Esophagus squamous epithelium (tissue), 5 donors: ENCODE results near the gene PTGES3. TPM values are rescaled to one million over a fixed set of nuclear protein-coding genes. Genes with fewer than 3 reads are reported as not detected.

ENCODE experiments used
- DNase-seq: peaks from one replicate; lab custom pipeline; 2025; lab: John Stamatoyannopoulos, UW
- H3K27ac ChIP-seq, 4 donors: fragments of 200-600 bp; sonication (generic); one replicate each; pipeline ENCODE4 v1.5.1; 2016 to 2019; ENCODE audit warnings: mild to moderate bottlenecking in 1 of 4
- H3K27me3 ChIP-seq, 4 donors: fragments of 200-600 bp; sonication (generic); 1 replicate in 3 of 4; 2 replicates in 1 of 4; pipeline versions ENCODE4 v1.5.1 to v1.6.0; 2017 to 2021; ENCODE audit warnings: antibody characterized with exemption in 1 of 4
- H3K36me3 ChIP-seq, 3 donors: fragments of 200-600 bp; sonication (generic); one replicate each; pipeline ENCODE4 v1.5.1; 2016 to 2019
- H3K4me1 ChIP-seq, 3 donors: fragments of 200-600 bp; sonication (generic); one replicate each; pipeline ENCODE4 v1.5.1; 2017 to 2019
- H3K4me3 ChIP-seq, 4 donors: fragments of 200-600 bp; sonication (generic); 1 replicate in 3 of 4; 2 replicates in 1 of 4; pipeline ENCODE4 v1.5.1; 2016 to 2019; ENCODE audit warnings: mild to moderate bottlenecking in 2 of 4, moderate library complexity in 1 of 4
- H3K9me3 ChIP-seq, 3 donors: fragments of 200-600 bp; sonication (generic); one replicate each; pipeline ENCODE4 v1.5.1; 2016 to 2019
- CTCF ChIP-seq, 6 experiments: fragments of 450-650 bp in 4 of 6; fragments of 200-600 bp in 2 of 6; sonication (generic) in 2 of 6; IDR thresholded peaks; one replicate each; pipeline ENCODE4 v1.5.1; 2016 to 2019; ENCODE audit warnings: antibody characterized with exemption in 6 of 6, mild to moderate bottlenecking in 4 of 6, moderate library complexity in 4 of 6
- POLR2A ChIP-seq, 4 donors: fragments of 450-650 bp; IDR thresholded peaks; one replicate each; pipeline ENCODE4 v1.6.1; 2017; ENCODE audit warnings: antibody characterized with exemption in 4 of 4, mild to moderate bottlenecking in 4 of 4, moderate library complexity in 3 of 4
- WGBS, 2 donors: methylation state at CpG; one replicate each; pipeline ENCODE4 v1.1.5; 2018; 5-methylcytosine and 5-hydroxymethylcytosine counted together
- intact Hi-C: fragments of 100-400 bp; cut with DNase I; formaldehyde crosslinking; loops from one replicate; pipeline ENCODE4 v1.15.0; 2022
- total RNA-seq, 4 donors: library from RNA; depleted of rRNA; stranded (reverse); fragments of >200 nt; gene quantifications; one replicate each; pipeline ENCODE4 v1.1.0, GENCODE V29; 2016
- donor health status: DM: yes; HTN: yes; CAD: no.

The PTGES3 gene
- total RNA-seq, 4 donors from 2014 or later, result 61.9 to 157 (median 100) TPM

GRCh38 chr12:56632701-56633467 is 55.2 kb downstream of the PTGES3 start:
- peaks cover 48 to 90% (median 56%) of the 10 kb centered on the region in 3 donors for H3K4me1 ChIP-seq
- peaks cover 0 to 6% (median 5%) of the 10 kb centered on the region in 3 donors for H3K36me3 ChIP-seq
- peak overlapping the region; percentile 97 to 99 (median 98) for H3K27ac ChIP-seq
- H3K9me3 ChIP-seq, result no peaks in the 10 kb centered on the region
- TF ChIP-seq POLR2A (IDR thresholded peaks at IDR 0.05) (no peak), CTCF (IDR thresholded peaks at IDR 0.05) (no peak)
- intact Hi-C loops, result no loop called here
- no peak for DNase-seq
- H3K4me3 ChIP-seq, result peak overlapping the region in 3 of 4 donors; percentile 27 to 95 (median 86)
- 38 to 40% methylated on average over 1 to 3 of the region's 4 CpGs for WGBS, 2 donors
- no peaks in the 10 kb centered on the region for H3K27me3 ChIP-seq

GRCh38 chr12:56631790-56632700 is 56.0 kb downstream of the PTGES3 start:
- H3K9me3 ChIP-seq, result no peaks in the 10 kb centered on the region
- peaks cover 0 to 9% (median 2%) of the 10 kb centered on the region in 3 donors for H3K36me3 ChIP-seq
- DNase-seq, result no peak
- intact Hi-C loops, result no loop called here
- TF ChIP-seq POLR2A (IDR thresholded peaks at IDR 0.05) (peak in 1 of 4 donors; percentile 26), CTCF (IDR thresholded peaks at IDR 0.05) (no peak)
- WGBS, 2 donors, result 5 to 7% methylated on average over 6 to 10 of the region's 13 CpGs
- H3K4me3 ChIP-seq, result peak overlapping the region in 3 of 4 donors; percentile 27 to 95 (median 86)
- no peaks in the 10 kb centered on the region for H3K27me3 ChIP-seq
- H3K27ac ChIP-seq, result peak overlapping the region; percentile 97 to 99 (median 98)
- H3K4me1 ChIP-seq, result peaks cover 46 to 90% (median 56%) of the 10 kb centered on the region in 3 donors

- TF ChIP-seq POLR2A (IDR thresholded peaks at IDR 0.05) (no peak), CTCF (IDR thresholded peaks at IDR 0.05) (peak in 1 of 6 experiments; percentile 2)
- H3K36me3 ChIP-seq, result peaks cover 0 to 22% (median 5%) of the 10 kb centered on the region in 3 donors
- intact Hi-C loops, result no loop called here
- H3K27me3 ChIP-seq, result no peaks in the 10 kb centered on the region
- WGBS, 2 donors, result 0% methylated on average over 1 of the region's 31 CpGs; no CpG with 5 or more reads in 1 of the 2 donors
- H3K27ac ChIP-seq, result peak within 1 kb of the TSS; percentile 96 to 99 (median 98)
- peak within 1 kb of the TSS; percentile 84 to 100 (median 99) for H3K4me3 ChIP-seq
- H3K9me3 ChIP-seq, result no peaks in the 10 kb centered on the region
- peaks cover 38 to 85% (median 56%) of the 10 kb centered on the region in 3 donors for H3K4me1 ChIP-seq
- DNase-seq, result no peak
Measured at GRCh38 chr12:56630180-56630632, 57.9 kb downstream of the PTGES3 start, which contains the start of gene BAZ2A. BAZ2A (minus strand) TSS chr12:56630326; CDS start chr12:56617530, 12,796 bp downstream.

DNA sequence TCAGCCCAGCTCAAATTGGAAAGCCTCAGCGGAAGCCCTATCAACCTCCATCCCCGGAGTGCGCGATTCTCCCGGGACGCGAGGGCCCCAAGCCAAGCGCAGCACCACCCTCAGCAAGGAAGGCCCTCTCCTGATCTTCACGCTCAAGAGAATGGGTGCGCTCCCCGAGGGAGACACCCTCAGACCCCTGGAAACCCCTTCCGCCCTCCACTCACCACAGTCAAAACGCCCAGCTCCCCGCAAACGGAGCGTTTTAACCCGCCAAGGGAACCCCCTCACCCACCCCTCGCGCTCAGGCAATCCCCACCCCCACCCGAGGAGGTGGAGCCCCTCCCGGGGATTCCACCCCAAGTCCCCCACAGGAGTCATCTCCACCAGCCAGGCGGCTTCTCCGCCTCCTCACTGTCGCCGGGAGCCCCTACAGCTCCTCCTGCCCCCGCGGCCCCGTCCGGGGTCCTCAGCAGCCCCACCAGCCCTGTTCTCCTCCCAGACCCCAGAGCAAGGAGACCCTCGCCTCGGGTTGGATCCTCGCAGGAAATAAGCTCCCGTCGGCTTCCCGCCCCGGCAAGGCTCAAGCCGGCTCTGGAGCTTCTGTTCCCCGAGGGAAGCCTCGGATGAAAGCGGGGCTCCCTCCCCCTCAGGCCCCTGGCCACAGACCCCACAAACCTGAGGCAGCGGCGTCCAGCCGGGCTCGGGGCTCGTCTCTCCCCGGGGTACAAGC is 58.5 kb downstream of the PTGES3 start:
- peak overlapping the region; percentile 84 to 100 (median 99) for H3K4me3 ChIP-seq
- no peaks in the 10 kb centered on the region for H3K9me3 ChIP-seq
- TF ChIP-seq POLR2A (IDR thresholded peaks at IDR 0.05) (no peak), CTCF (IDR thresholded peaks at IDR 0.05) (no peak)
- peaks cover 0 to 26% (median 5%) of the 10 kb centered on the region in 3 donors for H3K36me3 ChIP-seq
- H3K27me3 ChIP-seq, result no peaks in the 10 kb centered on the region
- no peak for DNase-seq
- peak overlapping the region; percentile 96 to 99 (median 98) for H3K27ac ChIP-seq
- intact Hi-C loops, result no loop called here
- peaks cover 36 to 86% (median 56%) of the 10 kb centered on the region in 3 donors for H3K4me1 ChIP-seq
- 1 to 6% methylated on average over 7 to 17 of the region's 46 CpGs for WGBS, 2 donors
